GM10248 (cell line): Measurements from ENCODE around the gene IPO11.
"Not testable (repeated sequence)": the region's sequence is repeated elsewhere in the genome, so short reads cannot be mapped to it uniquely, and the experiment has no call there.

Experiments
- CTCF ChIA-PET: fragments of 300-600 bp; sonication (Branson Sonifier 250); formaldehyde crosslinking; extraction: SDS; loops from one replicate; lab custom pipeline; 2021; ENCODE audit warnings: antibody characterized with exemption; lab: Yijun Ruan, JAX
- POLR2A ChIA-PET: fragments of 350-650 bp; sonication (Branson Sonifier 250); formaldehyde crosslinking; extraction: SDS; loops from one replicate; lab custom pipeline; 2020; ENCODE audit warnings: antibody characterized with exemption; lab: Yijun Ruan, JAX
- DNase-seq: peaks from one replicate; pipeline ENCODE4 v3.0.0; 2012; ENCODE audit errors: extremely low spot score
- CTCF ChIP-seq: IDR thresholded peaks from 2 replicates; pipeline ENCODE4 v1.5.1; 2012; ENCODE audit warnings: mild to moderate bottlenecking, low read depth; ENCODE audit errors: extremely low read depth, missing control alignments, control extremely low read depth

Gene IPO11

GRCh38 chr5:62555930-62556329, 143.4 kb downstream of the IPO11 start:
- ChIA-PET POLR2A (no interaction called here), CTCF (interaction anchor here (1.6 kb wide), 1 partner anchor 31 kb away, joined by 5 read pairs; no protein-coding TSS in a partner anchor)
- no peak for DNase-seq
- no peak for TF ChIP-seq CTCF

GRCh38 chr5:62558941-62559340, 146.4 kb downstream of the IPO11 start:
- DNase-seq = no peak
- CTCF ChIA-PET = no interaction called here
- no peak for TF ChIP-seq CTCF
- POLR2A ChIA-PET = no interaction called here

- POLR2A ChIA-PET = no interaction called here
- CTCF ChIA-PET = interaction anchor here (0.9 to 1.2 kb wide), 2 partner anchors 10 to 26 kb away, joined by 3 to 4 read pairs; no protein-coding TSS in a partner anchor
- no peak for DNase-seq
- TF ChIP-seq CTCF = no peak
These were observed 148.2 kb downstream of the IPO11 start for GRCh38 chr5:62560786-62561185.

- TF ChIP-seq CTCF = no peak
- no peak for DNase-seq
- ChIA-PET POLR2A (no interaction called here), CTCF (no interaction called here)
These were observed 149.3 kb downstream of the IPO11 start for GRCh38 chr5:62561896-62562295.

GRCh38 chr5:62562867-62563266, 150.3 kb downstream of the IPO11 start:
- TF ChIP-seq CTCF = no peak
- ChIA-PET CTCF (no interaction called here), POLR2A (no interaction called here)
- no peak for DNase-seq

GRCh38 chr5:62564101-62564500, 151.5 kb downstream of the IPO11 start:
- no peak for DNase-seq
- ChIA-PET POLR2A (no interaction called here), CTCF (no interaction called here)
- TF ChIP-seq CTCF = no peak

GRCh38 chr5:62565740-62566139, 153.2 kb downstream of the IPO11 start:
- POLR2A ChIA-PET, DNase-seq: not testable (repeated sequence)
- CTCF ChIA-PET = interaction anchor here (0.9 kb wide), 1 partner anchor 12 kb away, joined by 3 read pairs; no protein-coding TSS in a partner anchor
